Measurements from ENCODE around the gene RBM7.

- TF ChIP-seq CTCF (IDR thresholded peaks at IDR 0.05; ENCODE audit: low read depth, low read length, missing input control), result no peak
- TF ChIP-seq RAD21 (IDR thresholded peaks at IDR 0.05), result no peak
- no peak for TF ChIP-seq REST (IDR thresholded peaks at IDR 0.05)
- TF ChIP-seq YY1 (IDR thresholded peaks at IDR 0.05), result no peak
- no peak for TF ChIP-seq EGR1 (IDR thresholded peaks at IDR 0.05; ENCODE audit: low read depth in 2 of 2)
- TF ChIP-seq TAF1 (conservative IDR thresholded peaks at IDR 0.05), result no peak
- TF ChIP-seq ATF3 (IDR thresholded peaks at IDR 0.05), result no peak
Measured at GRCh38 chr11:114401311-114401710, 845 bp downstream of the RBM7 start.

Measured in liver (tissue), 3 donors.